ENCODE measurements around the gene CD93.
A peak's percentile ranks its signal among the peaks of the same experiment; 100 is the strongest.

The CD93 gene, protein sequence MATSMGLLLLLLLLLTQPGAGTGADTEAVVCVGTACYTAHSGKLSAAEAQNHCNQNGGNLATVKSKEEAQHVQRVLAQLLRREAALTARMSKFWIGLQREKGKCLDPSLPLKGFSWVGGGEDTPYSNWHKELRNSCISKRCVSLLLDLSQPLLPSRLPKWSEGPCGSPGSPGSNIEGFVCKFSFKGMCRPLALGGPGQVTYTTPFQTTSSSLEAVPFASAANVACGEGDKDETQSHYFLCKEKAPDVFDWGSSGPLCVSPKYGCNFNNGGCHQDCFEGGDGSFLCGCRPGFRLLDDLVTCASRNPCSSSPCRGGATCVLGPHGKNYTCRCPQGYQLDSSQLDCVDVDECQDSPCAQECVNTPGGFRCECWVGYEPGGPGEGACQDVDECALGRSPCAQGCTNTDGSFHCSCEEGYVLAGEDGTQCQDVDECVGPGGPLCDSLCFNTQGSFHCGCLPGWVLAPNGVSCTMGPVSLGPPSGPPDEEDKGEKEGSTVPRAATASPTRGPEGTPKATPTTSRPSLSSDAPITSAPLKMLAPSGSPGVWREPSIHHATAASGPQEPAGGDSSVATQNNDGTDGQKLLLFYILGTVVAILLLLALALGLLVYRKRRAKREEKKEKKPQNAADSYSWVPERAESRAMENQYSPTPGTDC

DNA sequence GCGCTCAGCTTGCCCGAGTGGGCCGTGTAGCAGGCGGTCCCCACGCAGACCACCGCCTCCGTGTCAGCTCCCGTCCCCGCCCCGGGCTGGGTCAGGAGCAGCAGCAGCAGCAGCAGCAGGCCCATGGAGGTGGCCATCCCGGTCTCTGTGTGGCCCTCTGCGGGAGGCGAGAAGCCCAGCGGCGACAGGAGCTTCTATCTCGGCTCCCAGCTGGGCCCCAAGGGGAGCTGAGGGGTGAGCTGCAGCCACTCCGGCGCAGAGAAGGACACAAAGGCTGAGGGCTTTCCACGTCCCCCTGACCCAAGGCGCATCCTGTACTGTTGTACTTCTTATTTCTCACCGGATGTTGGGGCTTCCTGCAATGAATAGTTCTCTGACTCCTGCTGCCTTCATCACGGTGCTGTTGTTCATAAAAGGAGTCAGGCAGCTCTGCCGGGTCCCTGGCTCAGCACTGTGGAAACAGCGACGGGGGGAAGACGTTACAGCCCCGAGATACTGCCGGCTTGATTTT lies at the start of gene CD93:
Gene CD93 (minus strand): TSS at position 269 of the 511 bp plus-strand sequence. CDS start 132 bp downstream, at position 137.
- peaks cover 0 to 5% (median 0%) of the 10 kb centered on the region in 5 donors for H3K27me3 ChIP-seq (ENCODE audit: control insufficient read depth in 5 of 5, insufficient read depth in 4 of 5, low read length in 5 of 5)
- peak within 1 kb of the TSS; percentile 33 to 77 (median 73) for H3K4me3 ChIP-seq (ENCODE audit: low read depth in 1 of 5, low read length in 5 of 5)
- no peaks in the 10 kb centered on the region for H3K9me3 ChIP-seq (ENCODE audit: control insufficient read depth in 5 of 5, low read length in 5 of 5)
- peaks cover 0 to 4% (median 2%) of the 10 kb centered on the region in 5 donors for H3K36me3 ChIP-seq (ENCODE audit: control insufficient read depth in 5 of 5, insufficient read depth in 5 of 5, low read length in 5 of 5)
- H3K9ac ChIP-seq (ENCODE audit: low read length in 5 of 5): peak within 1 kb of the TSS in 3 of 5 donors; percentile 57 to 89 (median 81)
- peak within 1 kb of the TSS; percentile 89 for H3K27ac ChIP-seq (ENCODE audit: low read depth, low read length)
- peaks cover 0 to 45% (median 23%) of the 10 kb centered on the region in 5 donors for H3K4me1 ChIP-seq (ENCODE audit: control insufficient read depth in 5 of 5, insufficient read depth in 5 of 5, low read length in 5 of 5)

DNA sequence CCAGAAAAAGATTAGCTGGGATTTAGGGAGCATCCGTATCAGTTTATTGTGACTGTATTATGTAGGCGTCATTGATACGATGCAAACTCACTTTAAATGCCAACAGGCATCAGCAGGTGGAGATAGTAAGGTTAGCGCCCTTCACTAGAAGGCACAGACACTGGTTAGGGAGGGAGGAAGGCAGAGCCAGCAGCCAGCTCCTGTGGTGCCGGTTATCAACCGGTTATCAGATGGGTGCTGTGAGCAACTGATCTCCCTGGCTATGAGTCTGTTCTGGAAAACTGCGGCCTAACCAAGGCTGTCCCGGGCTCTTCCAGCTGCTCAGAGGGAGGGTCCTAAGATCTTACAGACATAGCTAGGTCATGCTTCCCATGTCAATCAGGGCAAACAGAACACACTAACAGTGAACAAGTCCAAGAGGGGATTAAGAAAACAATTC lies 47.5 kb upstream of the CD93 start:
- no peaks in the 10 kb centered on the region for H3K36me3 ChIP-seq (ENCODE audit: control insufficient read depth in 5 of 5, insufficient read depth in 5 of 5, low read length in 5 of 5)
- H3K4me3 ChIP-seq (ENCODE audit: low read depth in 1 of 5, low read length in 5 of 5): no peak overlapping the region
- peak overlapping the region in 2 of 5 donors; percentile 14 to 41 for H3K9ac ChIP-seq (ENCODE audit: low read length in 5 of 5)
- peak overlapping the region; percentile 76 for H3K27ac ChIP-seq (ENCODE audit: low read depth, low read length)
- H3K9me3 ChIP-seq (ENCODE audit: control insufficient read depth in 5 of 5, low read length in 5 of 5): no peaks in the 10 kb centered on the region
- H3K27me3 ChIP-seq (ENCODE audit: control insufficient read depth in 5 of 5, insufficient read depth in 4 of 5, low read length in 5 of 5): no peaks in the 10 kb centered on the region
- peaks cover 3 to 55% (median 35%) of the 10 kb centered on the region in 5 donors for H3K4me1 ChIP-seq (ENCODE audit: control insufficient read depth in 5 of 5, insufficient read depth in 5 of 5, low read length in 5 of 5)

DNA sequence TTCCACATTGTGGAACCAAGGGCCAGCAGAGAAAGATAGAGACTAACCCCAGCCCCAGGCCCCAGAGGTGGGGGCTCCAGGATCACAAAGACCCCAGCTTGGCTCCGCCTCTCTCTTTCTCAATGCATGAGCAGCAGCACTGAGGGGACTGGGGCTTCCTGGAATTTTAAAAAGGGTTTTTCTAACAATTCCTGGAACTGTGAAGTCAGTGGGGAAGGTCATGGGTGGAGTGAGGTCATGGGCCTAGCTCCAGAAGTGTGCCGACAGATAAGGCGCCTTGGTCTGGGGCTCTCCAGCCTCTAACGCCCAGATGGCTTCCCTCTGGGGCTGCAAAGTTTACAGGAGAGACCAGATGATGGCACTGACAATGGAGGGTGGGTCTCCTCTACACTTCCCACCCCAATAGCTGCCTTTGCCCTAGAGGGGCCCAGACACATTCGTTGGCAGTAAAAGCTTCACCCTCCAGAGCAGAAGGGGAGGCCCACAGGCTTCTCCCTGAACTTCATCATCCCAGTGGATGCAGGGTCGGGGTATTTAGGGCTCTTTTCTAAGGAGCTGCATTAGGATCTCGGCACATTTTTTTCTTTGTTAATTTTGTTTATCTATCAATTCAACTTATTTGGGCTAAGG lies 46.9 kb upstream of the CD93 start:
- no peak overlapping the region for H3K9ac ChIP-seq (ENCODE audit: low read length in 5 of 5)
- H3K27ac ChIP-seq (ENCODE audit: low read depth, low read length): peak overlapping the region; percentile 86
- no peak overlapping the region for H3K4me3 ChIP-seq (ENCODE audit: low read depth in 1 of 5, low read length in 5 of 5)
- H3K27me3 ChIP-seq (ENCODE audit: control insufficient read depth in 5 of 5, insufficient read depth in 4 of 5, low read length in 5 of 5): no peaks in the 10 kb centered on the region
- peaks cover 3 to 60% (median 40%) of the 10 kb centered on the region in 5 donors for H3K4me1 ChIP-seq (ENCODE audit: control insufficient read depth in 5 of 5, insufficient read depth in 5 of 5, low read length in 5 of 5)
- H3K36me3 ChIP-seq (ENCODE audit: control insufficient read depth in 5 of 5, insufficient read depth in 5 of 5, low read length in 5 of 5): no peaks in the 10 kb centered on the region
- H3K9me3 ChIP-seq (ENCODE audit: control insufficient read depth in 5 of 5, low read length in 5 of 5): no peaks in the 10 kb centered on the region

DNA sequence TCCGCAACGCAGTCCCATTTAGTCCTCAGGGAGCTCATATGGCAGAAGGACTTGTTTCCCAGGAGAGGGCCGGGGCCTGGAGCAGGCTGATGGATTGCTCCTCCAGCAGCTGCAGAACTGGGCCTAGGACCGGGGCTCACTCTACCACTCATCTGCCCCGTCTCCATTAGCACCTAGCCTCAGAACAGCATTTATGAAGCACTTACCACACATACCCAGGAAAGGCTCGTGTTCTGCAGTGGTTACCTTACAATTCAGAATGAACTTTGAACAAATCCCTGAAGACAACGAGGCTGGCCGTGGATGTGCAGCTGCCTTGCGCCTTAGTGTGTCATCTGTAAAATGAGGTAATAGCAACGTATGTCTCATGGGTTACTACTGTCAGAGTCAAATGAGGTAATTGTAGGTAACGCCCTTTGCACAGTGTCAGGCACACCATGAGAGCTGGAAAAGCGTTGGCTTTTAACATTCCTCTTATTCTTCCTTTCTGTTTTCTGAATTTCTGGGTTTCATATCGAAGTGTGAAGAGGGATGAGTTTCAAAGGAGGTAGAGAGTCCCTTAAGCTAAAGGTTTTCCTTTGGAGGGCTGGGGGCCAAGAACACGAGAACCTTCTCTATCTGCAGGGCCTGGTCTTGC lies 46.3 kb upstream of the CD93 start:
- Histone ChIP-seq H3K4me1 (ENCODE audit: control insufficient read depth in 5 of 5, insufficient read depth in 5 of 5, low read length in 5 of 5) (peaks cover 3 to 66% (median 44%) of the 10 kb centered on the region in 5 donors), H3K27ac (ENCODE audit: low read depth, low read length) (peak overlapping the region; percentile 86)

DNA sequence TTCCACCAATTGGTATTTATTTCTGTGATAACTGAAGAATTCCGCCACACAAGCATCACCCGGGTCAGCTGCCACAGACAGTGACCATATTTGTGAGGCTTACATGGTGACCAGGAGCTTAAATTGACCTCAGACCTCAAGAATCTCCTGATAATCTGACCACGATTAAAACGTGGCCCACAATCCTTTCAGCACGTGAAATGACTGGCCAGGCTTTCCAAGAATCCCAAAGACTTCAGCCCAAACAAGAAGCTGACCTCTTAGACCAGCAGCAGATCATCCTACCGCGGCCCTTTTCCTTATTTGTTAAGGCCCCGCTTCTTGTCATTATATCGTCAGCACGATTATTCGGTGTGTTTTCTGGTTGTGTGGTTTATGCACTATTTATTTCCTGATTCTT lies 45.6 kb upstream of the CD93 start:
- H3K9me3 ChIP-seq (ENCODE audit: control insufficient read depth in 5 of 5, low read length in 5 of 5): no peaks in the 10 kb centered on the region
- no peaks in the 10 kb centered on the region for H3K36me3 ChIP-seq (ENCODE audit: control insufficient read depth in 5 of 5, insufficient read depth in 5 of 5, low read length in 5 of 5)
- H3K4me1 ChIP-seq (ENCODE audit: control insufficient read depth in 5 of 5, insufficient read depth in 5 of 5, low read length in 5 of 5): peaks cover 4 to 70% (median 44%) of the 10 kb centered on the region in 5 donors
- H3K27me3 ChIP-seq (ENCODE audit: control insufficient read depth in 5 of 5, insufficient read depth in 4 of 5, low read length in 5 of 5): no peaks in the 10 kb centered on the region
- H3K9ac ChIP-seq (ENCODE audit: low read length in 5 of 5): no peak overlapping the region
- H3K4me3 ChIP-seq (ENCODE audit: low read depth in 1 of 5, low read length in 5 of 5): no peak overlapping the region
- peak overlapping the region; percentile 86 for H3K27ac ChIP-seq (ENCODE audit: low read depth, low read length)

More for the DNA sequence above, 46.3 kb upstream of the CD93 start:
- H3K9ac ChIP-seq (ENCODE audit: low read length in 5 of 5): peak overlapping the region in 1 of 5 donors; percentile 19
- no peaks in the 10 kb centered on the region for H3K9me3 ChIP-seq (ENCODE audit: control insufficient read depth in 5 of 5, low read length in 5 of 5)
- no peaks in the 10 kb centered on the region for H3K27me3 ChIP-seq (ENCODE audit: control insufficient read depth in 5 of 5, insufficient read depth in 4 of 5, low read length in 5 of 5)
- H3K36me3 ChIP-seq (ENCODE audit: control insufficient read depth in 5 of 5, insufficient read depth in 5 of 5, low read length in 5 of 5): no peaks in the 10 kb centered on the region
- H3K4me3 ChIP-seq (ENCODE audit: low read depth in 1 of 5, low read length in 5 of 5): no peak overlapping the region

DNA sequence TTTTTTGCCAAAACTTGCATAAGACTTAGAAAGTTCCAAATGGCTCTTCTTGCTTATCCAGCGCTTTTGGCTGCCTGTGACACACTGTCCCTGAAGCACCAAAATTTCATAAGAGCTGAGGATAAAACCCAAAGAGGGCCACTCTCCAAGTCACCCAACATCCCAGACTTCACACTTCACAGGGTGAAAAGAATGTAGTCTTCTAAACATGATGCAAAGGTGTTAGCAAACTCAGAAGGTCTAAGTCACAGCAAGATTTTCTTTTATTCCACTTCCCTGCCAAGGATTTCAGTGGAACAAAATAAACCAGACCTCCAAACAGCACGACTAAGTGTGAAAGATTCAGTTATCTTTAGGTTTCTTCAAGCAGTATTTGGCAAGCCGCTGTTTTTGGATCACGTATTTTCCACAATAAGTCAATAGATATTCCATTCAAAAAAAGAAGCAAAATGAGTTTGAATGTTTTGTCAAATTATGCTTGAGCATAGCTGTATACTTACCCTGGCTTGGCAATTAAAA lies 44.6 kb upstream of the CD93 start:
- Histone ChIP-seq H3K9me3 (ENCODE audit: control insufficient read depth in 5 of 5, low read length in 5 of 5) (no peaks in the 10 kb centered on the region), H3K27ac (ENCODE audit: low read depth, low read length) (no peak overlapping the region), H3K4me1 (ENCODE audit: control insufficient read depth in 5 of 5, insufficient read depth in 5 of 5, low read length in 5 of 5) (peaks cover 5 to 71% (median 54%) of the 10 kb centered on the region in 5 donors), H3K36me3 (ENCODE audit: control insufficient read depth in 5 of 5, insufficient read depth in 5 of 5, low read length in 5 of 5) (no peaks in the 10 kb centered on the region), H3K4me3 (ENCODE audit: low read depth in 1 of 5, low read length in 5 of 5) (no peak overlapping the region), H3K27me3 (ENCODE audit: control insufficient read depth in 5 of 5, insufficient read depth in 4 of 5, low read length in 5 of 5) (no peaks in the 10 kb centered on the region), H3K9ac (ENCODE audit: low read length in 5 of 5) (no peak overlapping the region)

DNA sequence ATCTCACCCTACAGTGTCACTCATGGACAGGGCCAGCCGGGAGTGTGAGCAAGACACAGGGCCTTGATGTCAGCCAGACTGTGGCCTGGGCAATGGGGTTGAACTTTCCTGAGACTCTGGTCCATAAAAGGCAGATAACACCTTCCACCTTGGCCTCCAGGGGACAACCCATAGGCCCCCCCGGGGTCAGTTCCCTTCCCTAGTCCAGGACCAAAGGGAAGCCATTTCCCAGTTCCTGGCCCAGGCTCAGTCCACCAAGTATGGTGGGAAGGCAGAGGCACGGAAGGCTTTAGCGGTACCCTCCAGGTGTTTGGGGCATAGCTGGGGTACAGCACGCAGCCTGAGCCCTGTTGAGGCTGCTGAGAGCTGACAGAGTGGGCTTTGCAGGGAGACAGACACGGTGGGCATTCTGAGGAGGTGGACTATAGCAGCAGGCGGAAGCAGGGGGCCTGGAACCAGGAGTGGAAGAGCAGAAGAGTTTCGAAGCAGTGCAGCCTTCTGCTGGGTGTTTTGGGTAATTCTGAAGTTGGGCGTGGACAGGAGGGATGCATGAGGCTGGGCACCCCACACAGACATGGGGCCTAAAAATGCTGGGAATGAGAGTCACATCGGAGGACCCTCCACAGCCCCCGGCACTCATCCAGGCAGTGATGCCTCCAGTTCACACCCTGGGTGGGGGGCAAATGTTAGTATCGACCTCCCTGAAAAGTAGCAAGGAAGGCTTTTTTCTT lies 43.9 kb upstream of the CD93 start:
- no peak overlapping the region for H3K27ac ChIP-seq (ENCODE audit: low read depth, low read length)

DNA sequence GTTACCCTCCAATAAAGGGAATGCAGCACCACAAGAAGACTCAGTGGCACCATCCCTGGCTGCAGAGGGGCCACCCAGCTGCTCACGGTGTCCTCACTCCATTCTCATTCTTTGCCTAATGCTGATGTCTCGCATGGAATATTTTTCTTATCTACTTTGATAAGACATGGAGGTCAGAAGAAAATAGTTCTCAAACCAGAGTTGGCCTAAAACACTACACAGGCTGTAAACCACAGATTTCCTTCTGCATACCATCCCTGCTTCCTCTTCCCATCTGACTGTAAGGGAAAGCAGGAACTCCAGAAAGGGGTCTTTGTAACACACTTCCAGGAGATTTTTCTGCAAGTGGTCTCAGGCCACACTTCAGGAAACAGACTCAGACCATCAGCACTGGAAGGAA lies 43.1 kb upstream of the CD93 start:
- no peak overlapping the region for H3K27ac ChIP-seq (ENCODE audit: low read depth, low read length)
- H3K9ac ChIP-seq (ENCODE audit: low read length in 5 of 5): no peak overlapping the region
- H3K27me3 ChIP-seq (ENCODE audit: control insufficient read depth in 5 of 5, insufficient read depth in 4 of 5, low read length in 5 of 5): no peaks in the 10 kb centered on the region
- peaks cover 5 to 74% (median 60%) of the 10 kb centered on the region in 5 donors for H3K4me1 ChIP-seq (ENCODE audit: control insufficient read depth in 5 of 5, insufficient read depth in 5 of 5, low read length in 5 of 5)
- H3K9me3 ChIP-seq (ENCODE audit: control insufficient read depth in 5 of 5, low read length in 5 of 5): no peaks in the 10 kb centered on the region
- no peaks in the 10 kb centered on the region for H3K36me3 ChIP-seq (ENCODE audit: control insufficient read depth in 5 of 5, insufficient read depth in 5 of 5, low read length in 5 of 5)
- H3K4me3 ChIP-seq (ENCODE audit: low read depth in 1 of 5, low read length in 5 of 5): no peak overlapping the region

More for the DNA sequence above, 43.9 kb upstream of the CD93 start:
- H3K27me3 ChIP-seq (ENCODE audit: control insufficient read depth in 5 of 5, insufficient read depth in 4 of 5, low read length in 5 of 5): no peaks in the 10 kb centered on the region
- H3K9me3 ChIP-seq (ENCODE audit: control insufficient read depth in 5 of 5, low read length in 5 of 5): no peaks in the 10 kb centered on the region
- no peak overlapping the region for H3K9ac ChIP-seq (ENCODE audit: low read length in 5 of 5)
- H3K36me3 ChIP-seq (ENCODE audit: control insufficient read depth in 5 of 5, insufficient read depth in 5 of 5, low read length in 5 of 5): no peaks in the 10 kb centered on the region
- no peak overlapping the region for H3K4me3 ChIP-seq (ENCODE audit: low read depth in 1 of 5, low read length in 5 of 5)
- H3K4me1 ChIP-seq (ENCODE audit: control insufficient read depth in 5 of 5, insufficient read depth in 5 of 5, low read length in 5 of 5): peaks cover 5 to 72% (median 59%) of the 10 kb centered on the region in 5 donors

Measured in subcutaneous abdominal adipose tissue (tissue), 5 donors.